ENCODE measurements around the gene AHCYL1. TPM values are rescaled to one million over a fixed set of nuclear protein-coding genes. Genes with fewer than 3 reads are reported as not detected.

The AHCYL1 gene
- total RNA-seq, 1 experiment from 2014 or later = 20.5 TPM

DNA sequence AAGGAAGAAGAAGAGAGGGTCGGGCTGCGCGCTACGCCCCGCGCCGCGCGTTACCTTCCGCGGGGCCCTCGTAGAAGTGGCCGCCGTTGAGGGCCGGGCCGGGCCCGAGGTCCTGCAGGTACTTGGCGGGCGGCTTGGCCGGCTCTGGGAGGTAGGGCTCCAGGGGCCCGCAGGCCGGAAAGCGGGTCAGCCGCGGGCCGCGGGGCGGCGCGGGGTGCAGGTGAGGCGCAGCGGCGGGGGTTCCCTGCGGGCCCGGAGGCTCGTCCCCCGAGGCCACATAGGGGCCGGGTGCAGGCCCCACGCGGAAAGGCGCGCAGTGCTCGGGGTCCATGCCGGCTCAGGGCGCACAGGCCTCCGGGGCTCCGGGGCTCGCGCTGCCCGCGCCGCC is 85.7 kb downstream of the AHCYL1 start:
- DNase-seq (ENCODE audit: low spot score) = no peak
- in situ Hi-C loops (cut with HindIII; ENCODE audit: low sequenced_read_pairs) = no loop called here

DNA sequence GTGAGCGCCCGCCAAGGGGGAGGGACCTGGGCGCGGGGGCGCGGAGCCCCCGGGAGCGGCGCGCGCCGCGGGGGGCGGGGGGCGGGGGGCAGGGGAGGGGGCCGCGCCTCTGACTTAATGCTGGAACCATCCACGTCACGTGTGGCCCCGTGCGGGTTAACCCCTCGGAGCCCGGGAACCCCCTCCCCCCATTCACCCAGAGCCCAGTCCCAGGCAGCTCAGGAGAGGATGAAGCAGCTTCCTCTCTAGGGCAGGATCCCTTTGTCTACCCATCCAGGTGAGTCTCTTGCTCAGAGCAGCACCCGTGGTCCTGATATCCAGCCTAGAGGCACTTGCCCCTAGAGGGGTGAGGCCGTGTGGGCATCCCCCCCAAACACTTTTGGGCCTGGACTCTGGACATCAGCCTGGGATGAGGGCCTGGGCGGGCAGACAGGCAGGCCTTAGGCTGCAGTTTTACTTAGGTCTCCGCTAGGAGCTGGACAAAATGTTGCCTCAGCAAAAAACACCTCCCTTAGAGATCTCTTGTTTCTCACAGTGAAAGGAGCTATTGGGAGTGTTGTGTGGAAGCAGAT is 86.2 kb downstream of the AHCYL1 start, which contains the start of gene ALX3:
ALX3 (minus strand) TSS at position 2 of the 572 bp plus-strand sequence. CDS start 60 bp downstream, outside the sequence.
- in situ Hi-C loops (cut with HindIII; ENCODE audit: low sequenced_read_pairs) = no loop called here
- DNase-seq (ENCODE audit: low spot score) = no peak

Other genes starting within 250 kb of the AHCYL1 start
- 0.51 and 0.55 TPM in 2 replicates for gene GSTM3, start 243.7 kb upstream of the AHCYL1 start, total RNA-seq (2014; rRNA removed; shearing (Covaris generic))
- gene EPS8L3, start 220.8 kb upstream of the AHCYL1 start, total RNA-seq (2014; rRNA removed; shearing (Covaris generic)) = not detected in 2 replicates
- gene CSF1, start 73.9 kb upstream of the AHCYL1 start, total RNA-seq (2014; rRNA removed; shearing (Covaris generic)) = 12.7 and 13.4 TPM in 2 replicates
- gene STRIP1, start 49.9 kb downstream of the AHCYL1 start, total RNA-seq (2014; rRNA removed; shearing (Covaris generic)) = 28.1 and 28.3 TPM in 2 replicates
- not detected in 2 replicates for gene ALX3, start 85.9 kb downstream of the AHCYL1 start, total RNA-seq (2014; rRNA removed; shearing (Covaris generic))
- not detected in 2 replicates for gene UBL4B, start 127.7 kb downstream of the AHCYL1 start, total RNA-seq (2014; rRNA removed; shearing (Covaris generic))
- gene SLC6A17, start 165.7 kb downstream of the AHCYL1 start, total RNA-seq (2014; rRNA removed; shearing (Covaris generic)) = 0.92 and 1.3 TPM in 2 replicates
- 4.8 and 5.9 TPM in 2 replicates for gene KCNC4, start 225.5 kb downstream of the AHCYL1 start, total RNA-seq (2014; rRNA removed; shearing (Covaris generic))